Peyer's patch (tissue), 4 donors: ENCODE data around the gene HK2.

Experiments used
- CTCF ChIP-seq, 6 experiments: fragments of 450-650 bp in 4 of 6; fragments of 200-600 bp in 2 of 6; sonication (generic) in 1 of 6; IDR thresholded peaks; one replicate each; pipeline ENCODE4 v1.5.1; 2017 to 2019; ENCODE audit warnings: antibody characterized with exemption in 6 of 6, mild to moderate bottlenecking in 3 of 6, moderate library complexity in 1 of 6
- POLR2A ChIP-seq, 2 donors: fragments of 450-650 bp; IDR thresholded peaks; one replicate each; pipeline ENCODE4 v1.5.1; 2017; ENCODE audit warnings: antibody characterized with exemption in 2 of 2, mild to moderate bottlenecking in 2 of 2, moderate library complexity in 2 of 2

- TF ChIP-seq CTCF (IDR thresholded peaks at IDR 0.05) (no peak), POLR2A (IDR thresholded peaks at IDR 0.05) (no peak)
Observed at GRCh38 chr2:74806920-74807319, 27.0 kb upstream of the HK2 start.
